K562 (cell line): ENCODE data around the gene RNU6-1. TPM values are rescaled to one million over a fixed set of nuclear protein-coding genes. Genes with fewer than 3 reads are reported as not detected.

Experiments
- BHLHE40 ChIP-seq: IDR thresholded peaks from 2 replicates; pipeline ENCODE4 v1.6.1; 2011; ENCODE audit warnings: low read length, improper control_type of control experiment
- ELK3 ChIP-seq: fragments of 450-650 bp; formaldehyde crosslinking; IDR thresholded peaks from 2 replicates; pipeline ENCODE4 v1.4.0; 2020; ENCODE audit warnings: mild to moderate bottlenecking
- HNRNPK ChIP-seq: fragments of 200-400 bp; formaldehyde crosslinking; IDR thresholded peaks from one replicate; pipeline ENCODE4 v1.6.1; 2018; ENCODE audit warnings: mild to moderate bottlenecking, low read depth, low read length; ENCODE audit not compliant: poor library complexity, severe bottlenecking
- MYBL2 ChIP-seq, 2 experiments: fragments of 450-650 bp in 1 of 2; sonication (generic) in 1 of 2; formaldehyde crosslinking in 1 of 2; IDR thresholded peaks; 2 replicates each; pipeline versions ENCODE4 v1.6.1 to v1.8.1; 2017 to 2022; ENCODE audit warnings: borderline replicate concordance in 1 of 2, inconsistent platforms in 1 of 2, low read depth in 1 of 2, mild to moderate bottlenecking in 1 of 2, missing genetic modification reagents in 1 of 2, moderate library complexity in 1 of 2
- NCOA6 ChIP-seq: fragments of 450-650 bp; IDR thresholded peaks from 2 replicates; pipeline ENCODE4 v1.6.1; 2017; ENCODE audit warnings: mild to moderate bottlenecking
- NRF1 ChIP-seq, 2 experiments: fragments of 450-650 bp; IDR thresholded peaks in 1 of 2; conservative IDR thresholded peaks in 1 of 2; 2 replicates each; pipeline ENCODE4 v1.6.1; 2014; ENCODE audit warnings: mild to moderate bottlenecking in 2 of 2
- PHB ChIP-seq: fragments of 250-450 bp; sonication (Bioruptor Pico); IDR thresholded peaks from 2 replicates; pipeline ENCODE4 v1.5.0; 2021
- PPARD ChIP-seq: fragments of 250-450 bp; sonication (Bioruptor Pico); IDR thresholded peaks from 2 replicates; pipeline ENCODE4 v1.8.0; 2022; ENCODE audit warnings: inconsistent platforms, mild to moderate bottlenecking, moderate library complexity
- PREB ChIP-seq: sonication (generic); formaldehyde crosslinking; IDR thresholded peaks from 2 replicates; pipeline ENCODE4 v1.8.1; 2023; ENCODE audit warnings: mild to moderate bottlenecking, missing genetic modification reagents
- SIX5 ChIP-seq, 2 experiments: IDR thresholded peaks; 2 replicates each; pipeline ENCODE4 v1.6.1; 2011; ENCODE audit warnings: low read length in 2 of 2, borderline replicate concordance in 1 of 2, low read depth in 1 of 2, mild to moderate bottlenecking in 1 of 2, moderate library complexity in 1 of 2; ENCODE audit not compliant: insufficient read depth in 1 of 2
- SMC3 ChIP-seq: conservative IDR thresholded peaks from 2 replicates; pipeline ENCODE4 v1.6.1; 2011; ENCODE audit warnings: low read depth, low read length, improper control_type of control experiment; ENCODE audit not compliant: insufficient read depth
- SOX6 ChIP-seq: fragments of 450-650 bp; IDR thresholded peaks from 2 replicates; pipeline ENCODE4 v1.6.1; 2014; ENCODE audit warnings: mild to moderate bottlenecking
- TRIM28 ChIP-seq: fragments of 450-650 bp; IDR thresholded peaks from 2 replicates; pipeline ENCODE4 v1.6.1; 2017
- WHSC1 ChIP-seq: IDR thresholded peaks from one replicate; pipeline ENCODE4 v1.6.1; 2012; ENCODE audit warnings: low read length, control low read depth, inconsistent platforms
- ZBTB5 ChIP-seq: fragments of 450-650 bp; IDR thresholded peaks from 2 replicates; pipeline ENCODE4 v1.6.1; 2017; ENCODE audit warnings: antibody characterized with exemption
- ZC3H8 ChIP-seq: fragments of 450-650 bp; IDR thresholded peaks from 2 replicates; pipeline ENCODE4 v1.6.1; 2017
- ZNF384 ChIP-seq: IDR thresholded peaks from 2 replicates; pipeline ENCODE4 v1.6.1; 2012; ENCODE audit warnings: low read depth, low read length, improper control_type of control experiment
- ZNF395 ChIP-seq: fragments of 200-800 bp; sonication (Bioruptor generic); IDR thresholded peaks from 2 replicates; pipeline ENCODE4 v1.6.1; 2017; ENCODE audit warnings: missing genetic modification characterization, missing compliant biosample characterization
- ZNF408 ChIP-seq: fragments of 250-450 bp; sonication (Bioruptor Pico); IDR thresholded peaks from 2 replicates; pipeline ENCODE4 v1.4.0; 2020; ENCODE audit warnings: low read depth, mild to moderate bottlenecking, moderate library complexity
- ZNF740 ChIP-seq, 3 experiments: fragments of 200-800 bp in 1 of 3; sonication (Bioruptor generic) in 1 of 3; sonication (generic) in 1 of 3; formaldehyde crosslinking in 1 of 3; IDR thresholded peaks; 2 replicates each; pipeline versions ENCODE4 v1.6.1 to v1.8.0; 2016 to 2022; ENCODE audit warnings: mild to moderate bottlenecking in 2 of 3, missing compliant biosample characterization in 2 of 3, missing genetic modification characterization in 2 of 3, missing genetic modification reagents in 1 of 3
- ZNF79 ChIP-seq: fragments of 250-450 bp; sonication (Bioruptor Pico); IDR thresholded peaks from 2 replicates; pipeline ENCODE4 v1.4.0; 2020; ENCODE audit warnings: low read depth, mild to moderate bottlenecking, moderate library complexity
- polyA plus RNA-seq, 8 experiments: library from polyadenylated mRNA; depleted of rRNA in 4 of 8; stranded (reverse) in 5 of 8; unstranded in 3 of 8; fragments of >200 nt; fragmentation: Nextera tagmentation in 2 of 8; fragmentation: Illumina TruSeq in 1 of 8; extraction: Ambion mirVana in 2 of 8; extraction: Trizol in 1 of 8; gene quantifications; 2 replicates each; pipeline versions ENCODE4 v1.2.1 to v1.2.3, GENCODE V29; 2011 to 2014; ENCODE audit warnings: inconsistent platforms in 1 of 8, missing spikeins in 1 of 8
- total RNA-seq, 7 experiments: library from RNA; depleted of rRNA in 6 of 7; stranded (reverse); fragments of >200 nt in 6 of 7; fragmentation: Illumina TruSeq in 2 of 7; extraction: Trizol in 2 of 7; gene quantifications; 2 replicates each; pipeline versions ENCODE4 v1.2.1 to v1.2.3, GENCODE V29; 2011 to 2021; ENCODE audit warnings: low replicate concordance in 1 of 7

Gene RNU6-1
- total and polyA plus RNA-seq, 9 of the 15 experiments (the other 6 are each of a cell fraction or from before 2014, with no cell fraction given): not detected

GRCh38 chr15:67863442-67863987, 23.7 kb upstream of the RNU6-1 start (continued):
- no peak for TF ChIP-seq PHB (CRISPR knock-in tag)
- peak; percentile 88 for TF ChIP-seq BHLHE40
- no peak for TF ChIP-seq TRIM28
- TF ChIP-seq SOX6: peak; percentile 37; the same call in 1 of the 2 replicates
- TF ChIP-seq HNRNPK: no peak
- 0 out of 2 replicates have a peak, but pooled peaks have one; percentile 27 for TF ChIP-seq ZNF384
- TF ChIP-seq ZNF408: no peak
- no peak for TF ChIP-seq ZC3H8
- TF ChIP-seq SMC3: peak; percentile 98
- TF ChIP-seq NCOA6: no peak
- TF ChIP-seq PPARD: no peak
- no peak for TF ChIP-seq ZBTB5
- no peak for TF ChIP-seq ZNF79 (CRISPR knock-in tag)
- no peak for TF ChIP-seq SIX5 (IDR thresholded peaks at IDR 0.05; ENCODE audit: borderline replicate concordance in 1 of 2, insufficient read depth in 1 of 2, low read depth in 1 of 2, low read length in 2 of 2)
- TF ChIP-seq ELK3: no peak
- TF ChIP-seq PREB (CRISPR knock-in tag): no peak
- TF ChIP-seq ZNF740 (CRISPR knock-in tag; IDR thresholded peaks at IDR 0.05): peak; percentile 55; the same call in 1 of the 2 replicates
- no peak for TF ChIP-seq ZNF740 (tag; IDR thresholded peaks at IDR 0.05)
- peak; percentile 69 to 74 for TF ChIP-seq NRF1 (conservative IDR thresholded peaks at IDR 0.05 in 1 of 2, IDR thresholded peaks at IDR 0.05 in 1 of 2)
- no peak for TF ChIP-seq MYBL2 (IDR thresholded peaks at IDR 0.05; ENCODE audit: low read depth)
- TF ChIP-seq MYBL2 (CRISPR knock-in tag; IDR thresholded peaks at IDR 0.05; ENCODE audit: borderline replicate concordance): no peak
- no peak for TF ChIP-seq WHSC1
- no peak for TF ChIP-seq ZNF395
